Upper lobe of left lung (tissue), 6 donors: ENCODE measurements around the gene B3GNT9. TPM values are rescaled to one million over a fixed set of nuclear protein-coding genes. Genes with fewer than 3 reads are reported as not detected.

Experiments
- ATAC-seq, 2 donors: fragments of 200-7000 bp; cut with Tn5 transposase; one replicate each; pipeline ENCODE4 v1.9.1; 2022; ENCODE audit warnings: mild to moderate bottlenecking in 2 of 2, moderate library complexity in 2 of 2; ENCODE audit not compliant: low FRiP score in 2 of 2
- DNase-seq, 2 donors: peaks; one replicate each; pipeline ENCODE4 v3.0.0-alpha.2; 2019 to 2020
- H3K27ac ChIP-seq, 4 donors: fragments of 200-600 bp; sonication (generic); one replicate each; pipeline ENCODE4 v1.5.1; 2016 to 2019
- H3K27me3 ChIP-seq, 4 donors: fragments of 200-600 bp; sonication (generic); one replicate each; pipeline ENCODE4 v1.5.1; 2017 to 2019
- H3K36me3 ChIP-seq, 4 donors: fragments of 200-600 bp; sonication (generic); one replicate each; pipeline ENCODE4 v1.5.1; 2016 to 2019
- H3K4me1 ChIP-seq, 4 donors: fragments of 200-600 bp; sonication (generic); one replicate each; pipeline ENCODE4 v1.5.1; 2018 to 2019
- H3K4me3 ChIP-seq, 4 donors: fragments of 200-600 bp; sonication (generic); one replicate each; pipeline ENCODE4 v1.5.1; 2017 to 2019; ENCODE audit warnings: mild to moderate bottlenecking in 2 of 4, moderate library complexity in 1 of 4
- H3K9me3 ChIP-seq, 4 donors: fragments of 200-600 bp; sonication (generic); one replicate each; pipeline ENCODE4 v1.5.1; 2018 to 2019
- CTCF ChIP-seq, 6 experiments: fragments of 450-650 bp in 4 of 6; fragments of 200-600 bp in 2 of 6; sonication (generic) in 2 of 6; IDR thresholded peaks; one replicate each; pipeline ENCODE4 v1.5.1; 2016 to 2019; ENCODE audit warnings: antibody characterized with exemption in 6 of 6
- EP300 ChIP-seq, 4 donors: sonication (generic); formaldehyde crosslinking; IDR thresholded peaks; one replicate each; pipeline ENCODE4 v1.5.1; 2017; ENCODE audit warnings: antibody characterized with exemption in 4 of 4, control low read depth in 2 of 4
- POLR2A ChIP-seq, 4 donors: fragments of 450-650 bp; IDR thresholded peaks; one replicate each; pipeline ENCODE4 v1.5.1; 2016 to 2017; ENCODE audit warnings: antibody characterized with exemption in 4 of 4, mild to moderate bottlenecking in 2 of 4
- POLR2AphosphoS5 ChIP-seq, 2 donors: sonication (generic); formaldehyde crosslinking; IDR thresholded peaks; one replicate each; pipeline ENCODE4 v1.5.1; 2017; ENCODE audit warnings: antibody characterized with exemption in 2 of 2
- WGBS, 2 donors: methylation state at CpG; one replicate each; pipeline ENCODE4 v1.1.5; 2017 to 2018; 5-methylcytosine and 5-hydroxymethylcytosine counted together
- total RNA-seq, 6 donors: library from RNA; depleted of rRNA in 4 of 6; stranded (reverse); fragments of >200 nt in 4 of 6; gene quantifications; one replicate each; pipeline versions ENCODE4 v1.1.0 to v1.2.1, GENCODE V29; 2016 to 2021
- donor health status: DM: no; HTN: no; CAD: no; lungs with moderate emphysema.
- donor health status: DM: no; HTN: yes; CAD: no; lungs with severe emphysema.

B3GNT9 gene
- total RNA-seq, 6 donors from 2014 or later: 6.3 to 20.8 (median 17.7) TPM

- Histone ChIP-seq H3K27me3 (no peaks in the 10 kb centered on the region), H3K36me3 (no peaks in the 10 kb centered on the region), H3K4me1 (peaks cover 20 to 39% (median 25%) of the 10 kb centered on the region in 4 donors), H3K27ac (no peak overlapping the region), H3K9me3 (no peaks in the 10 kb centered on the region), H3K4me3 (no peak overlapping the region)
- no peak for ATAC-seq
- DNase-seq: no peak
- 82 to 87% methylated on average over 4 of the region's 4 CpGs for WGBS, 2 donors
- TF ChIP-seq POLR2AphosphoS5 (IDR thresholded peaks at IDR 0.05): no peak
- no peak for TF ChIP-seq CTCF (IDR thresholded peaks at IDR 0.05)
- no peak for TF ChIP-seq POLR2A (IDR thresholded peaks at IDR 0.05)
- no peak for TF ChIP-seq EP300 (IDR thresholded peaks at IDR 0.05)
Measured at GRCh38 chr16:67112591-67113399, 38.0 kb downstream of the B3GNT9 start.

GRCh38 chr16:67111951-67112444, 38.8 kb downstream of the B3GNT9 start:
- ATAC-seq: no peak
- no peak overlapping the region for H3K4me3 ChIP-seq
- no peaks in the 10 kb centered on the region for H3K9me3 ChIP-seq
- H3K27me3 ChIP-seq: no peaks in the 10 kb centered on the region
- peaks cover 20 to 39% (median 25%) of the 10 kb centered on the region in 4 donors for H3K4me1 ChIP-seq
- WGBS, 2 donors: 74 to 88% methylated on average over 4 of the region's 4 CpGs
- no peak overlapping the region for H3K27ac ChIP-seq
- no peak for DNase-seq
- TF ChIP-seq POLR2AphosphoS5 (IDR thresholded peaks at IDR 0.05): no peak
- TF ChIP-seq EP300 (IDR thresholded peaks at IDR 0.05): no peak
- TF ChIP-seq POLR2A (IDR thresholded peaks at IDR 0.05): no peak
- no peak for TF ChIP-seq CTCF (IDR thresholded peaks at IDR 0.05)
- H3K36me3 ChIP-seq: no peaks in the 10 kb centered on the region

- no peaks in the 10 kb centered on the region for H3K9me3 ChIP-seq
- 0 to 5% methylated on average over 21 to 37 of the region's 63 CpGs for WGBS, 2 donors
- H3K27ac ChIP-seq: peak within 1 kb of the TSS; percentile 78 to 88 (median 83)
- peak within 1 kb of the TSS; percentile 63 to 96 (median 86) for H3K4me3 ChIP-seq
- no peaks in the 10 kb centered on the region for H3K36me3 ChIP-seq
- peaks cover 23 to 39% (median 30%) of the 10 kb centered on the region in 4 donors for H3K4me1 ChIP-seq
- H3K27me3 ChIP-seq: no peaks in the 10 kb centered on the region
- DNase-seq: peak; percentile 96 to 100
- TF ChIP-seq CTCF (IDR thresholded peaks at IDR 0.05) (peak in 2 of 6 experiments; percentile 23 to 38), EP300 (IDR thresholded peaks at IDR 0.05) (no peak), POLR2AphosphoS5 (IDR thresholded peaks at IDR 0.05) (peak; percentile 53 to 95), POLR2A (IDR thresholded peaks at IDR 0.05) (peak in 3 of 4 donors; percentile 38 to 92 (median 81))
- peak; percentile 96 to 99 for ATAC-seq
Measured at GRCh38 chr16:67109407-67110135, 41.2 kb downstream of the B3GNT9 start, which contains the start of gene PHAF1. Gene PHAF1, plus strand, starts transcription at chr16:67109941. Its CDS starts 235 bp downstream, at chr16:67110176.

- ATAC-seq (no peak), DNase-seq (no peak)
- Histone ChIP-seq H3K4me1 (peaks cover 23 to 39% (median 30%) of the 10 kb centered on the region in 4 donors), H3K9me3 (no peaks in the 10 kb centered on the region), H3K36me3 (no peaks in the 10 kb centered on the region), H3K27ac (peak overlapping the region; percentile 78 to 88 (median 83)), H3K4me3 (peak overlapping the region; percentile 7 to 96 (median 86)), H3K27me3 (no peaks in the 10 kb centered on the region)
- WGBS, 2 donors: 69 to 79% methylated on average over 7 to 18 of the region's 18 CpGs
- TF ChIP-seq EP300 (IDR thresholded peaks at IDR 0.05) (no peak), POLR2AphosphoS5 (IDR thresholded peaks at IDR 0.05) (no peak), CTCF (IDR thresholded peaks at IDR 0.05) (no peak), POLR2A (IDR thresholded peaks at IDR 0.05) (no peak)
Measured at GRCh38 chr16:67108931-67109406, 41.8 kb downstream of the B3GNT9 start.
